HCT116 (cell line): Measurements from ENCODE around the gene FEV.

Experiments
- CEBPB ChIP-seq: IDR thresholded peaks from 2 replicates; pipeline ENCODE4 v1.6.1; 2012; ENCODE audit warnings: low read depth
- EGR1 ChIP-seq: IDR thresholded peaks from 2 replicates; pipeline ENCODE4 v1.6.1; 2012; ENCODE audit warnings: low read depth
- EZH2 ChIP-seq: fragments of 200-600 bp; sonication (generic); IDR thresholded peaks from 2 replicates; pipeline ENCODE4 v1.6.1; 2017; ENCODE audit warnings: antibody characterized with exemption, mixed run types
- EZH2phosphoT487 ChIP-seq: fragments of 200-600 bp; IDR thresholded peaks from 2 replicates; pipeline ENCODE4 v1.6.1; 2018; ENCODE audit warnings: antibody characterized with exemption, borderline replicate concordance
- POLR2A ChIP-seq: IDR thresholded peaks from 2 replicates; pipeline ENCODE4 v1.7.0; 2011; ENCODE audit warnings: borderline replicate concordance; ENCODE audit not compliant: insufficient read depth, insufficient read length; ENCODE audit errors: extremely low read depth
- SIN3A ChIP-seq: IDR thresholded peaks from 2 replicates; pipeline ENCODE4 v1.6.1; 2012; ENCODE audit warnings: low read depth
- ZNF274 ChIP-seq: fragments of 200-500 bp; sonication (Bioruptor generic); IDR thresholded peaks from 2 replicates; pipeline ENCODE4 v1.6.1; 2014; ENCODE audit warnings: mild to moderate bottlenecking, low read depth, low read length, inconsistent platforms
- TF ChIP-seq, protein P1 (sequence below), 3 experiments: fragments of 200-600 bp in 1 of 3; sonication (generic) in 1 of 3; IDR thresholded peaks in 2 of 3; conservative IDR thresholded peaks in 1 of 3; 2 replicates each; pipeline ENCODE4 v1.5.1; 2012 to 2017; ENCODE audit warnings: low read depth in 2 of 3, low read length in 2 of 3, antibody characterized with exemption in 1 of 3, borderline replicate concordance in 1 of 3, control low read depth in 1 of 3, mild to moderate bottlenecking in 1 of 3, mixed read lengths in 1 of 3, mixed run types in 1 of 3, moderate library complexity in 1 of 3; ENCODE audit not compliant: insufficient read depth in 1 of 3
- TF ChIP-seq, protein P2 (sequence below): IDR thresholded peaks from 2 replicates; pipeline ENCODE4 v1.6.1; 2012
- TF ChIP-seq, protein P3 (sequence below): IDR thresholded peaks from 2 replicates; pipeline ENCODE4 v1.6.1; 2012; ENCODE audit warnings: low read depth

DNA sequence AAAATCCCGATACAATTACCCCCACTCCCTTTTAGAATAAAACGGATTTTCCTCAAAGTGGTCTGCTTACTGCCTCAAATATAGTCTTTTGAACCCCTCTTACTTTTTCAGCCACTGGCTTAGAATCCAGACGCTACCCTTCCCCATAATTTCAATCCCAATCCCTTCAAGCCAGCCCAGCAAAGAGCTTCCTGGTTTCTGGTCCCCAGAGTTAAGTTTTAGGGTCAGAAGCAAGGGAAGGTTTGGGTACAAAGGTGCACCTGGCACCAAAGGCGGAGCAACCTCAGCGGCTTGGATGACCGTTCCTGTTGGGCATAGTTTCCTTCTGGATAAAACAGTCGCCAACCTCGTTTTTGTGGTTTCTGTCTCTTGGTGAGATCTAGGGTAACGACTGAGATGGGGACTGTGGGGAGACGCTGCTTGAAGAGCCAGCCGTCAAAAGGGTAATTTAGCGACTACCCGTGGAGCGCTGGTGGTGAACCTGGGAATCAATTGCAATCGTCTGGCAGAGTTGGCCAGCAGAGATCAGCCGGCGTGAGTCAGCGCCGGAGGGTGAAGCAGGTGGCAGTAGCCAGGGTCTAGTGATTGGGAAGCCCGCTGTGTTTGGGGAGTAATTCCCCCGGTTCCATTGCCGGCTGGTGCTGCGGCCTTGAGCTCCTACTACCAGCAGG, 1.6 kb downstream of the FEV start:
- TF ChIP-seq, protein P1, sequence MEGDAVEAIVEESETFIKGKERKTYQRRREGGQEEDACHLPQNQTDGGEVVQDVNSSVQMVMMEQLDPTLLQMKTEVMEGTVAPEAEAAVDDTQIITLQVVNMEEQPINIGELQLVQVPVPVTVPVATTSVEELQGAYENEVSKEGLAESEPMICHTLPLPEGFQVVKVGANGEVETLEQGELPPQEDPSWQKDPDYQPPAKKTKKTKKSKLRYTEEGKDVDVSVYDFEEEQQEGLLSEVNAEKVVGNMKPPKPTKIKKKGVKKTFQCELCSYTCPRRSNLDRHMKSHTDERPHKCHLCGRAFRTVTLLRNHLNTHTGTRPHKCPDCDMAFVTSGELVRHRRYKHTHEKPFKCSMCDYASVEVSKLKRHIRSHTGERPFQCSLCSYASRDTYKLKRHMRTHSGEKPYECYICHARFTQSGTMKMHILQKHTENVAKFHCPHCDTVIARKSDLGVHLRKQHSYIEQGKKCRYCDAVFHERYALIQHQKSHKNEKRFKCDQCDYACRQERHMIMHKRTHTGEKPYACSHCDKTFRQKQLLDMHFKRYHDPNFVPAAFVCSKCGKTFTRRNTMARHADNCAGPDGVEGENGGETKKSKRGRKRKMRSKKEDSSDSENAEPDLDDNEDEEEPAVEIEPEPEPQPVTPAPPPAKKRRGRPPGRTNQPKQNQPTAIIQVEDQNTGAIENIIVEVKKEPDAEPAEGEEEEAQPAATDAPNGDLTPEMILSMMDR (IDR thresholded peaks at IDR 0.05 in 2 of 3, conservative IDR thresholded peaks at IDR 0.05 in 1 of 3; ENCODE audit: borderline replicate concordance in 1 of 3, insufficient read depth in 1 of 3, low read depth in 2 of 3, low read length in 2 of 3): no peak
- TF ChIP-seq POLR2A: no peak
- TF ChIP-seq SIN3A: no peak
- TF ChIP-seq ZNF274: no peak
- TF ChIP-seq, protein P2, sequence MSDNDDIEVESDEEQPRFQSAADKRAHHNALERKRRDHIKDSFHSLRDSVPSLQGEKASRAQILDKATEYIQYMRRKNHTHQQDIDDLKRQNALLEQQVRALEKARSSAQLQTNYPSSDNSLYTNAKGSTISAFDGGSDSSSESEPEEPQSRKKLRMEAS: no peak
- TF ChIP-seq, protein P3, sequence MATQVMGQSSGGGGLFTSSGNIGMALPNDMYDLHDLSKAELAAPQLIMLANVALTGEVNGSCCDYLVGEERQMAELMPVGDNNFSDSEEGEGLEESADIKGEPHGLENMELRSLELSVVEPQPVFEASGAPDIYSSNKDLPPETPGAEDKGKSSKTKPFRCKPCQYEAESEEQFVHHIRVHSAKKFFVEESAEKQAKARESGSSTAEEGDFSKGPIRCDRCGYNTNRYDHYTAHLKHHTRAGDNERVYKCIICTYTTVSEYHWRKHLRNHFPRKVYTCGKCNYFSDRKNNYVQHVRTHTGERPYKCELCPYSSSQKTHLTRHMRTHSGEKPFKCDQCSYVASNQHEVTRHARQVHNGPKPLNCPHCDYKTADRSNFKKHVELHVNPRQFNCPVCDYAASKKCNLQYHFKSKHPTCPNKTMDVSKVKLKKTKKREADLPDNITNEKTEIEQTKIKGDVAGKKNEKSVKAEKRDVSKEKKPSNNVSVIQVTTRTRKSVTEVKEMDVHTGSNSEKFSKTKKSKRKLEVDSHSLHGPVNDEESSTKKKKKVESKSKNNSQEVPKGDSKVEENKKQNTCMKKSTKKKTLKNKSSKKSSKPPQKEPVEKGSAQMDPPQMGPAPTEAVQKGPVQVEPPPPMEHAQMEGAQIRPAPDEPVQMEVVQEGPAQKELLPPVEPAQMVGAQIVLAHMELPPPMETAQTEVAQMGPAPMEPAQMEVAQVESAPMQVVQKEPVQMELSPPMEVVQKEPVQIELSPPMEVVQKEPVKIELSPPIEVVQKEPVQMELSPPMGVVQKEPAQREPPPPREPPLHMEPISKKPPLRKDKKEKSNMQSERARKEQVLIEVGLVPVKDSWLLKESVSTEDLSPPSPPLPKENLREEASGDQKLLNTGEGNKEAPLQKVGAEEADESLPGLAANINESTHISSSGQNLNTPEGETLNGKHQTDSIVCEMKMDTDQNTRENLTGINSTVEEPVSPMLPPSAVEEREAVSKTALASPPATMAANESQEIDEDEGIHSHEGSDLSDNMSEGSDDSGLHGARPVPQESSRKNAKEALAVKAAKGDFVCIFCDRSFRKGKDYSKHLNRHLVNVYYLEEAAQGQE: no peak
- TF ChIP-seq EGR1: no peak
- no peak for TF ChIP-seq EZH2phosphoT487
- TF ChIP-seq EZH2: no peak
- TF ChIP-seq CEBPB: no peak
